GM19035 (cell line): ENCODE measurements around the gene PRKX.
A peak's percentile ranks its signal among the peaks of the same experiment; 100 is the strongest.
"Not testable (repeated sequence)": the region's sequence is repeated elsewhere in the genome, so short reads cannot be mapped to it uniquely, and the experiment has no call there.

Source experiments
- ATAC-seq: cut with Tn5 transposase; IDR thresholded peaks from one replicate; pipeline ENCODE4 v1.9.1; 2021; ENCODE audit not compliant: unreplicated experiment

Gene PRKX

DNA sequence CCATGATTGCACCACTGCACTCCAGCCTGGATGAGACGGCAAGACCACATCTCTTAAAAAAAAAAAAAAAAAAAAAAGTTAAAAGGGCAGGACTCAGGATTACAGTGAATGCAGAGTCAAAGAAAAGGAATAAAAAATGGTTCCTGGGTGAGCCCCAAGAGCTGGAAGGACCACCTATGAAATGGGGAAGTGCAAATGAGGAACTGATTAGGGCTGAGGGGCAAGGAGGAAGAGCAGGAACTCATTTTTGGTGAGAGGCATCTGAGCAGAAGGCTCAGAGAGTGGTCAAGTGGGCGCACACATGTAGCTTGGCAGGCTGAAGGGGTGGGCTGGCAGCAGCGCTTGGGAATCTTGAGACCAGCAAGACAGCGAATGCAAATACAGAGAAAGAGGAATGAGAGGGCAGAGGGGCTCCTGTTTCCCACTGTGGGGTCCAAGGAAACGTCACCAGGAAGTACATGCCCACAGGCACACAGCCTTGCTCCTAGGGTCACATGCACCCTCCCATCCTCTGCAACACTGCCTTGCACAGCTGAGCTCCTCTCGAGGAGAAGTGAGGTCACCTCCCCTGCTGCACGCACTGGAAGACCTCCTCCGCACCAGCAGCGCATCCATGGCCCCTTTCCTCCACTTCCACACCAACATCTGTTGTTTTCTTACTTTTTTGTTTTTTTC lies 49.7 kb downstream of the PRKX start:
- not testable (repeated sequence) for ATAC-seq

DNA sequence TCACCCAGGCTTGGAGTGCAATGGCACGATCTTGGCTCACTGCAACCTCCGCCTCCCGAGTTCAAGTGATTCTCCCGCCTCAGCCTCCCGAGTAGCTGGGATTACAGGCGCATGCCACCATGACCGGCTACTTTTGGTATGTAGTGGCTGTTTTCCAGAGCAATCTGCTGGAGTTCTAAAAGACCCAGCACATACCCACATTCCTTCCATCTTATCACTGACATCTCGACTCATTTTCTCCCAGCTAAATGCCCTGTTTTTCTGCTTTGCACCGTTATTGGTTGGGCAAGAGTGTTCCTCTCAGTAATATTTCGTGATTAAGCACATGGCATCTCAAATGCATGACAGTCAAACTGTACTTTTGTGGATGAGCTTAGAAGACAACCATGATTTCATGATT lies 53.7 kb downstream of the PRKX start:
- no peak for ATAC-seq

DNA sequence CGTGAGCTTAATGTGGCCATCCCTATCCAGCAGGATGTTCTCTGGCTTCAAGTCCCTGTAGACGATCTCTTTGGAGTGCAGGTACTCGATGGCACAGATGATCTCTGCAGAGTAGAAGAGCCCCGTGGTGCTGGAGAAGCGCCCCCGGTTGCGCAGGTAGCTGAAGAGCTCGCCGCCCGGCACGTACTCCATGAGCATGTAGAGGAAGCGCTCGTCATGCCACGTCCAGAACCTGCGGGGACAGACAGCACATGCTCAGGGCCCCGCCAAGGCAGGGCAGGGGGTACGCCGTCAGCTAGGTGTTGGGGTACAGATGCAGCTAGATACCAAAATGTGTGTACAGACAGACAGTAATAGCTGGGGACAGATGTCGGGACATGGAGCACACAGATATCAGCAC lies 58.3 kb downstream of the PRKX start:
- no peak for ATAC-seq

DNA sequence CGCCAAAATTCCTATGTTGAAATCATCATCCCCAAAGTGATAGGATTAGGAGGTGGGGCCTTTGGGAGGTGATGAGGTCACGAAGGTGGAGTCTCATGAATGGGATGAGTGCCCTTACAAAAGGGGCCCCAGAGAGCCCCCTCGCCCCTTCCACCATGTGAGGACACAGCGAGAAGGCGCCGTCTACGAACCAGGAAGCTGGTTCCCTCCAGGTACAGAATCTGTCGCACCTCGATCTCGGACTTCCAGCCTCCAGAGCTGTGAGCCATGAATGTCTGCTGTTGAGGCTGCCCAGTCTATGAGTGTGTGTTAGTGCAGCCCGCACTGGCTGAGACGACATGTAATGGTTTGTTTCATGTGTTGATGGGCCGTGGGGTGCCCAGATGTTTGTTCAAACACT lies 60.3 kb downstream of the PRKX start:
- no peak for ATAC-seq

DNA sequence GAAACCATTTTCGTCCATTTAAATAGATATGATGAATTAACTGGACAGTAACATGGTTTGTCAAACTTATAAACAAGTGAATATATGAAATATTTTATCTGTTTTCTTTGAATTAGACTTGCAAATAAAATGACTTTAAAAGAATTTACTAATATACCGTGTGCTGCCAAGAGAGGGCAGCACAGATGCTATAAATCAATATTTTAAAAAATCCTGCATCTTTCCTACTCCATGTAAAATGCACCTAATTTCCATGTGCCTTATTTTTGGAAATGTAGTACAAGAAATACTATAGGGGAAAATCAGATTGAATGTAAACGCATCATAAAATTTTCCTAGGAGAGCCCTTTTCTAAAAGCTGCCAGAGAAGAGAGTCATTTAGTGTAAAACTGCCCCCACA lies 62.2 kb downstream of the PRKX start:
- no peak for ATAC-seq

DNA sequence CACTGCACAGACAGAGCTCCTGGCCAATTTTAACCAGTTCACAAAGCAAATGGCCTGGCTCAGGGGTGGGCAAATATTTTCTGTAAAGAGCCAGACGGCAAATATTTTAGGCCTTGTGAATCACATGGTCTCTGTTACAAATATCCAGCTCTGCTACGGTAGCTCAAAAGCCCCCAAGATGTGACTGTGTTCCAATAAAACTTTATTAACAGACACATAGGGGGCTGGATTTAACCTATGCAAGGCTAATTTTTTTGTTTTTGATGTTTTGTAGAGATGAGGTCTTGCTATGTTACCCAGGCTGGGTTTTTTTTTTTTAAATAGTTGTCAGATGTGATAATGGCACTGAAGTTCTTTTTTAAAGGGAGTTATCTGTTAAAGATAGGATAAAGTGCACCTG lies 65.4 kb downstream of the PRKX start:
- ATAC-seq = no peak

DNA sequence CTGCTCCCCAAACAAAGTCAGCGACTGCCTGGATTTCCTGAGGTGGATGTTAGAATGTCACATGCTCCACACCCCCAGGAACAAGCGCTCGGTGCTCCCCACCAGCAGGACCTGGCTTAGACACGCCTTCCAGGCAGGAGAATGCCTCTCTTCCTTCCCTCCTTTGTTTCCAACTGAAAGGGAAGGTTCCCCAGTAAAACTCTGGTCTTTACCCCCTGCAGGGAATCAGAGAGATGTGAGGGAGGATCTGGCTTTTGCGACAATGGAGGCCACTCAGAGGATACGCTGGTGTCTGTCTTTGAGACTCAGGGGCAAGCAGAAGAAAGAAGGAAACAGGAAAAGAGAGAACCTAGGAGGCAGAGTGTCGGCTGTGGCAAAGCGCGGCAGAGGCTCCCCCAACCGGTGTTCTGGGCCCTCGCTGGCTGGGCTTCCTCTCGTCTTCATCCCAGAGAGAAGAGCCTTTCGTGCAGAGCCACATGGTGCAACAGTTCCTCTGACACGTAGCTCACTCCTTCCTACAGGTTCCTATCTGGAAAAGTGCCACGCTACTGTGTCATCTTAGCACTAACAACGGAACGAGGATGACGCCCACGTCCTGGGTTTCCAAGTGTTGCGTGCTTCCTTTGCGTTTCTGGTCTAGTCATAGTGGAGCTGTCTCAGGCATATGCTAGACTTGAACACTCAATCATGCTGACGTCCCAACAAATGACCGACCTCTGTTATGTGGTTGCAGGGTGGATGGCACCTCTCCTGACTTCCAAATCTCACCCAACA lies 73.4 kb downstream of the PRKX start:
- ATAC-seq = not testable (repeated sequence)

DNA sequence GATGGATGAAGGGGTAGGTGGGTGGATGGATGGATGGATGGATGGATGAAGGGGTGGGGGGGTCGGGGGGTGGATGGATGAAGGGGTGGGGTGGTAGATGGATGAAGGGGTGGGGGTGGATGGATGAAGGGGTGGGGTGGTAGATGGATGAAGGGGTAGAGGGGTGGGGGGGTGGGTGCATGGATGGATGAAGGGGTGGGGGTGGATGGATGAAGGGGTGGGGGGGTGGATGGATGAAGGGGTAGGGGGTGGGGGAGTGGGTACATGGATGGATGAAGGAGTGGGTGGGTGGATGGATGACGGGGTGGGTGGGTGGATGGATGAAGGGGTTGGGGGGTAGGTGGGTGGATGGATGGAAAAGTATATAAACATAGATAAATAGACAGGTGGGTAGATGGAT lies 74.2 kb downstream of the PRKX start:
- ATAC-seq = no peak

DNA sequence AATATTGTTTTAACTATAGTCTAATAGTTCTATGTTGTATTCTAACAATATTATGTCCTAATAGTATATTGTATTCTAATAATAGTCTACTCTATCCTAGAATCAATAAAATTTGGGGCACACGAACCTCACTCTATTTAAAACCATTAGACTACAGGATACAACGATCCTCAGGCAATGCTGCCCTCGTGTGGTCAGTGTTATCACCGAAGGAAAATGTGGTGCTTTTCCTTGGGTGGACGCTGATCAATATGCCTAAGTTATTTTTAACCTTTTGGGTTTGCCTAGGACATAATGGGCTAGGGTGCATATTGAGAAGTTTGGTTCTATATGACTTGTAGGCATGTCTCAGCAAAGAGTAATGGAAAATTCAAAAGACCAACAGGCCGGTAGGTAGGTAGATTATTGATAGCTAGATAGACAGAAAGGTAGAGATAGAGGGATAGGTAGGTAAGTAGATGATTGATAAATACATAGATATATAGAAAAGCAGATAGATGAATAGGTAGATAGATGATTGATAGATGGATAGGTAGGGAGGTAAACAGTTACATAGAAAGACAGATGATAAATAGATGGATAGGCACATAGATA lies 75.1 kb downstream of the PRKX start:
- peak; percentile 55 for ATAC-seq

DNA sequence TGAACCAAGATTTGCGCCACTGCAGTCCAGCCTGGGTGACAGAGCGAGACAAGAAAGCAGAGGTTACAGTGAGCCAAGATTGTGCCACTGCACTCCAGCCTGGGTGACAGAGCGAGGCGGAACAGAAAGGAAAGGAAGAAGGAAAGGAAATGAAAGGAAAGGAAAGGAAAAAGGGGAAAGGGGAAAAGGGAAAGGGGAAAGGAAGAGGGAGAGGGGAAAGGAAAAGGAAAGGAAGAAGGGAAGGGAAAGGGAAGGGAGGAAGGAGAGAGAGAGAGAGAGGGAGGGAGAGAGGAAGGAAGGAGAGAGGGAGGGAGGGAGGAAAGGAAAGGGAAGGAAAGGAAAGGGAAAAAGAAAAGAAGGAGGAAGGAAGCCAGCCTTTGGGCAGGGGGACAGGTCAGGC lies 76.6 kb downstream of the PRKX start:
- ATAC-seq = no peak

DNA sequence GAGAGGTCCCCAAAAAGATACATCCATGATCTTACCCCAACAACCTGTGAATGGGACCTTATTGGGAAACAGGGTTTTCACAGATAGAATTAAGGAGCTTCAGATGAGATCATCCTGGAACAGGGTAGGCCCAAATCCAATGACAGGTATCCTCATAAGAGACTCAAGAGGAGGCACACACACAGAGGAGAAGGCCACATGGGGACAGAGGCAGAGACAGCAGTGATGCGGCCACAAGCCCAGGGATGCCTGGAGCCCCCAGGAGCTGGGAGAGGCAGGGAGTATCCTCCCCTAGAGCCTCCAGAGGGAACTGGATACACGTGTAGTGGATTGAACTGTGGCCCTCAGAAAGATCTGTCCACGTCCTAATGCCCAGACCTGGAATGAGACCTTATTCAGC lies 82.3 kb downstream of the PRKX start:
- no peak for ATAC-seq

DNA sequence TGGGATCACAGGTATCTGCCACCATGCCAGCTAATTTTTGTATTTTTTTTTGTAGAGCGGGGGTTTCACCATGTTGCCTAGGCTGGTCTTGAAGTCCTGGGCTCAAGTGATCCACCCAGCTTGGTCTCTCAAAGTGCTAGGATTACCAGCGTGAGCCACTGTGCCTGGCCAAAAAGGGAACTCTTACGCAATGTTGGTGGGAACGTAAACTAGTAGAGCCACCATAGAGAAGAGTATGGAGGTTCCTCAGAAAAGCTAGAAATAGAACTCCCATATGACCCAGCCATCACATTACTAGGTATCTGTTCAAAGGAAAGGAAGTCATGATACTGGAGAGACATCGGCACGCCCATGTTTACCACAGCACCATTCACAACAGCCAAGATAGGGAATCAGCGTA lies 85.9 kb downstream of the PRKX start:
- ATAC-seq = no peak

DNA sequence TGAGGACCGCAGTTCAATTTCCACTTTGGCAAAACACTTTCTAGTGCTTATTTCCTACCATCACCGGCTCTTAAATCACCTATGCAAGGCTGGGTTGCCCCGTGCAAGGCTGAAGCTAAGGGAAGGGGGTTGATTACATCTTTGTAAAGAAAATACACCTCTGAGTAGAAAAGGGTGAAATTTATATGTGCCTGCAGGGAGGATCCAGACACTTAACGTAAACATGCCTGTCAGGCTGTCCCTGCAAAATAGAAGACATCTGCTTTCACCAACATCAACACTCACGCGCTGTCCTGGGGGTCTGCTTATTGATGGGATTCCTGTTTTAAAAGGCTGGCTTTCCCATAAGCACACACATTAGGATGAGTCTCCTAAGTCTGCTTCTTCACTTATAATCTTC lies 92.0 kb downstream of the PRKX start:
- ATAC-seq = no peak

DNA sequence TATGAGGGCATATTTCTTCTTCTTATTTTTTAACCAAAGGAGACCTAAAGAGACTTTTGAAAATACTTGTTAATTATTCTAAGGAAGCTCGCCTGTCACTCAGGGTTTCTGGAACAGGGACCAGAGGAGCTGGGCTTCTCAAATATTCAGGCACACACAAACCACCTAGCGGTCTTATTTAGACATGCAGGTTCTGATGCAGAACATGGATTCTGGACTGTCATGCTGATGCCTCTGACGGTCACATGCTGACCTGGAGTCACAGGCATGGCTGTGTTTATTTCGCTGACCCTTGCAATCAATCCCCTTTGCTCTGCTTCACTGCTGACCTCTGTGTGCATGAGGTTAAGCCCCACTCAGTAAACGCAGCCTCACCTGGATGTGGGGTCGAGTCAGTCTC lies 101.7 kb downstream of the PRKX start:
- ATAC-seq = not testable (repeated sequence)

DNA sequence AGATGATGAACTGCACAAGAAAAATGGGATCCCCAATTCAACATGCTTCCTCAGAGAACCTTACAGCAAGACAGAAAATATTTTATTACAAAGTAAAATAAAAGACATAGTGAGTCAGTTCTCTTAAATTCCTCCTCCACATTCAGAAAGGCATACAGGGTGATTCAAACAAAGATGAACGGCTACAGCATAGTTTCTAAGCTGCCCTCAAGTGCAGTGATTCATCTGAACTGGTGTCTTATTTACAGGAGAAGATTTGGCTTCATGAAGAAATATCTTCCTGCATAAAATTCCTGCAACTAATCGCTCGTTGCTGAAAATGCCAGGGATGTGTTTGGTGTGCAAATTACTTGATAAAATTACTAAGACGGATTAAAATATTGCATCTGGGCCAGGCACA lies 103.6 kb downstream of the PRKX start:
- no peak for ATAC-seq

DNA sequence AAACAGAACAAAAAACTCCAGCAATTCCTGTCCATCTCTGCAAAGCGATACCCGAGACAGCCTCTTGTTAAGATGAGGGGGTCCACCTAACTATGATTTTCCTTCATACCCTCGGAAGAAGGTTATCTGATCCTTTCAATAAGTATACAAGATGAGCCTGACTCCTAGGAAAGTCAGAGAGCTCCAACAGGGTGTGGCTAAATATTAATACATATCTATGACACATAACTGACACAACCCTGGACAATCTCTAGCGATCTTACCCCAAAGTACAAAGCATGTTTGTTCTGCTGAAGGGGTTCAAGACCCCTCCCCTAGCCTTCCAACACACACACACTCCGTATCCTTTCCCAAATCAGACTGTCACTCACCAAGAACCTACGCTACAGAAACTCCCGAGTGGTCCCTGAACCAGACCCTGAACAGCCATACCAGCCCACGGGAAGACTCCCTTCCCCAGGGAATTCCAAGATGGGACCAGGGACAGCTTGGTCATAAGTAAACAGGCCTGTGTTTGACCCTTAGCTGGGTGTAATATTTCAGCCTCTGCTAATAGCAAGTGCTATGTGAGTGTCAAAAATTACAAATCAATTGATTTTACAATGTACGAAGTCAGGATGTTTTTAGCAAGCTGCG lies 110.3 kb downstream of the PRKX start:
- no peak for ATAC-seq

DNA sequence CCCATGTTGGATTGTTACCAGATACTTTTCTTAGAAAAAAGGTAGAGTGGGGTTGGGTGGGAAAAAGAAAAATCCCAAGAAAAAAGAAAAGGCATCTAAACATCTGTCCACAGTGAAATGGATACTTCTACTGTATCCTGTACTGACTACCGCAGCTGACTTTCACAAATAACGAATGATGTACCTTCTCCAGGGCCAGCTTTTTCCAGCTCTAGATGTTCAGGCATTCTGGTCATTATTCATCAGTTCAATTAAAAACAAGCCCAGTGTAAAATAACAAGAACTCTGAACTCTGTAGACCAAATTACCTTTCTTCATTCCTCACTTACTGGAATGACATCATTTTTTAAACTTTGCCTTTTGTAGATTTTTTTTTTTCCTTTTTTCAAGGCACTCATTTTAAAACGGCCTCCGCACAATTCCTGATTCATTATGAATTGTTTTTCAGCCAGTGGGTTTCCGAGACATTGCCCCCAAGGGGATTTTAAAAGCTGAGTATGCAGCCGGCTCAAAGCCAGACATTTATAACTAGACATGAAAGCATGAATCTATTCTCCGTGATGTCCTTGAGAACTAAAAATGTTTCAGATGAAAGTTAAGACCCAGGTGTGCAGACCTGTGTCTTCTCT lies 113.5 kb downstream of the PRKX start:
- ATAC-seq = no peak

DNA sequence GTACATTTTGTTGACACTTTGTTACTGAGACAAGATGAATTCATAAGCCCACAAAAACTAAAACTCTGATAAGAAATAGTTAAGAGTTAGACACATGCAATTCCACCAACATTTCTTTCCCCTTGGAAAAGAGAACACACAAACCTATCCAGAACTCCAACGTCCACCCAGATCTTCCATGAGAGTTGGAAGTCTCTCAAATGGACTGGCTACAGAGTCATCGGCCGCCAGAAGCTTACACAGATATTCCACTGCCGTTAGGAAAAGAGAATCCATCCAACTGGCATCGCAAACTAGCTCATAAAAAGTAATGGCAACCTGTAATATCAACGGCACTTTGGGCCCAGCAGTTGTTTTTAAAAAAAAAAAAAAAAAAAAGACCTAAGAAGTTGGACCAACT lies 114.7 kb downstream of the PRKX start:
- no peak for ATAC-seq

DNA sequence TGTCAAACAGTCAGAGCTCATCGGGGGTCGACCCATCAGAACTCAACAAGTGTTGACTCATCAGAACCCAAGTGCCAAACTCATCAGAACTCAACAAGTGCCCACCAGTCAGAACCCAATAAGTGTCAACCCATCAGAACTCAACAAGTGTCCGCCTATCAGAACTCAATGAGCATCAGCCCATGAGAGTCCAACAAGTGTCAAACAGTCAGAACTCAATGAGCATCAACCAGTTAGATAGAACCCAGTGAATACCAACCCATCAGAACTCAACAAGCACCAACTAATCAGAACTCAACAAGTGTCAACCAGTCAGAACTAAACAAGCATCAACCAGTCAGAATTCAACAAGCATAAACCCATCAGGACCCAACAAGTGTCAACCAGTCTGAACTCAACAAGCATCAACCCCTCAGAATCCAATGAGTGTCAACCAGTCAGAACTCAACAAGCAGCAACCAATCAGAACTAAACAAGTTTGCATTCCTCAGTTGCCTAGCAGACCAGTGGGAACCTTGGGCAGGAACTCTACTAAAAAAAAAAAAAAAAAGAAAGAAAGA lies 115.3 kb downstream of the PRKX start:
- ATAC-seq = no peak

DNA sequence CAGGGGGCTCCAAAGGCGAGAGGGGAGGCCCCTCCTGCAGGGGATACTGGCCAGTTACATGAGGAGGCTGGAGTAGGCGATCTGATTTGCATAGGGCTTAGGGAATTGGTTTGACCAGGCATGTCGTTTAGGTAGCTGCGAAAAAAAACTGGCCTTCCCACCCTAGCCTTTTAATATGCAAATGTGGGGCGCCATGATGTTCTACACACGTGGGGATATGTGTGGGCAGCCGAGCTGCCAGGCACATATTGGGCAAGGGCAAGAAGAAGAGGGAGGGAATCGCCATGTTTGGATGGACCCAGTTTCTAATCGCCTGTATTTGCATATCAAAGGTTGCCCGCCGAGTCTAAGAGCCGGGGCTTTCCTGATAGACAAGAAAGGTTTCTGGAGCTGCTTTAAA lies 121.3 kb downstream of the PRKX start:
- ATAC-seq = no peak

DNA sequence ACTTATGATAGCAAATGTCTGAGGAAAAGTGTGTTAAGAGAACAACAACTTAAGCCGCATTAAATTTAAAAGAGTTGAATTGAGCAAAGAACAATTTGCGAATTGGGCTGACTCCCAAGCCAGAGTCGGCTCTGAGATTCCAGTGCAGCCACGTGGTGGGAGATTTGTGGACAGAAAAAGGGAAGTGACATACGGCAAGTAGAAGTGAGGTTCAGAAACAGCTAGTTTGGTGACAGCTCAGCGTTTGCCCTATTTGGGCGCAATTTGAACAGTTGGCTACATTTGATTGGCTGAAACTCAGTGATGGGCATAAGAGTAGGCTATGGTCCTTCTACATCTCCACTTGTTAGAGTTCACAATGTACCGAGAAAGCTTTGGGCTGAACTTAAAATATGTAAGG lies 124.0 kb downstream of the PRKX start:
- ATAC-seq = no peak
